H9 (cell line): Measurements from ENCODE around the gene FAM149A. TPM values are rescaled to one million over a fixed set of nuclear protein-coding genes. Genes with fewer than 3 reads are reported as not detected.

Experiments used
- DNase-seq: peaks from one replicate; pipeline ENCODE4 v3.0.0-alpha.2; 2017
- H2AFZ ChIP-seq: one replicate; pipeline ENCODE4 v1.6.1; 2013; ENCODE audit warnings: mild to moderate bottlenecking, low read length, control low read depth, moderate library complexity
- H2AK5ac ChIP-seq: 2 replicates; pipeline ENCODE4 v1.6.1; 2013; ENCODE audit warnings: low read length, control low read depth, mixed read lengths; ENCODE audit not compliant: insufficient read length
- H2BK120ac ChIP-seq: one replicate; pipeline ENCODE4 v1.6.1; 2013; ENCODE audit warnings: low read depth, mild to moderate bottlenecking, low read length, control low read depth, inconsistent platforms; ENCODE audit not compliant: poor library complexity, severe bottlenecking
- H2BK12ac ChIP-seq: 2 replicates; pipeline ENCODE4 v1.6.1; 2013; ENCODE audit warnings: low read length, control low read depth, mixed read lengths, low read depth; ENCODE audit not compliant: insufficient read length
- H2BK15ac ChIP-seq: 2 replicates; pipeline ENCODE4 v1.6.1; 2013; ENCODE audit warnings: low read depth, low read length, control low read depth
- H2BK20ac ChIP-seq: one replicate; pipeline ENCODE4 v1.6.1; 2013; ENCODE audit warnings: low read depth, mild to moderate bottlenecking, low read length, control low read depth, inconsistent platforms; ENCODE audit not compliant: poor library complexity, severe bottlenecking
- H2BK5ac ChIP-seq: 2 replicates; pipeline ENCODE4 v1.6.1; 2013; ENCODE audit warnings: low read length, control low read depth, mixed read lengths; ENCODE audit not compliant: insufficient read length
- H3K14ac ChIP-seq: 2 replicates; pipeline ENCODE4 v1.6.1; 2013; ENCODE audit warnings: low read length, control low read depth; ENCODE audit not compliant: insufficient read depth
- H3K18ac ChIP-seq: 2 replicates; pipeline ENCODE4 v1.6.1; 2013; ENCODE audit warnings: low read depth, mild to moderate bottlenecking, mixed read lengths, low read length, control low read depth; ENCODE audit not compliant: insufficient read length
- H3K23ac ChIP-seq: 2 replicates; pipeline ENCODE4 v1.6.1; 2013; ENCODE audit warnings: low read length, control low read depth, mixed read lengths, low read depth; ENCODE audit not compliant: insufficient read length
- H3K23me2 ChIP-seq: 2 replicates; pipeline ENCODE4 v1.6.1; 2013; ENCODE audit warnings: low read depth, mild to moderate bottlenecking, mixed read lengths, low read length, control low read depth; ENCODE audit not compliant: insufficient read length, poor library complexity, severe bottlenecking
- H3K27ac ChIP-seq: 2 replicates; pipeline ENCODE4 v1.5.1; 2013; ENCODE audit warnings: low read length, control low read depth, mixed read lengths, low read depth; ENCODE audit not compliant: insufficient read length
- H3K27me3 ChIP-seq: 2 replicates; pipeline ENCODE4 v1.6.1; 2013; ENCODE audit warnings: low read length, control low read depth, inconsistent platforms; ENCODE audit not compliant: insufficient read depth
- H3K4ac ChIP-seq: 2 replicates; pipeline ENCODE4 v1.6.1; 2013; ENCODE audit warnings: low read depth, mild to moderate bottlenecking, control low read depth, inconsistent platforms, low read length, moderate library complexity
- H3K4me1 ChIP-seq: 2 replicates; pipeline ENCODE4 v1.6.1; 2013; ENCODE audit warnings: low read length, control low read depth, inconsistent platforms; ENCODE audit not compliant: insufficient read depth
- H3K4me2 ChIP-seq: 2 replicates; pipeline ENCODE4 v1.6.1; 2013; ENCODE audit warnings: low read length, control low read depth, mixed read lengths; ENCODE audit not compliant: insufficient read length, insufficient read depth
- H3K56ac ChIP-seq: 2 replicates; pipeline ENCODE4 v1.6.1; 2013; ENCODE audit warnings: low read depth, mild to moderate bottlenecking, mixed read lengths, low read length, control low read depth; ENCODE audit not compliant: insufficient read length
- H3K79me1 ChIP-seq: 2 replicates; pipeline ENCODE4 v1.6.1; 2013; ENCODE audit warnings: low read depth, mild to moderate bottlenecking, moderate library complexity, low read length, control low read depth, inconsistent platforms; ENCODE audit not compliant: insufficient read depth, poor library complexity, severe bottlenecking
- H3K79me2 ChIP-seq: 2 replicates; pipeline ENCODE4 v1.6.1; 2013; ENCODE audit warnings: low read length, control low read depth, inconsistent platforms; ENCODE audit not compliant: insufficient read depth
- H3K9ac ChIP-seq: 2 replicates; pipeline ENCODE4 v1.6.1; 2013; ENCODE audit warnings: low read length, control low read depth, mixed read lengths; ENCODE audit not compliant: insufficient read length; ENCODE audit errors: extremely low read depth
- H3K9me3 ChIP-seq: one replicate; pipeline ENCODE4 v1.6.1; 2013; ENCODE audit warnings: low read depth, low read length, inconsistent platforms; ENCODE audit not compliant: control insufficient read depth
- H3T11ph ChIP-seq: one replicate; pipeline ENCODE4 v1.6.1; 2013; ENCODE audit warnings: mild to moderate bottlenecking, low read length, control low read depth, inconsistent platforms
- H4K20me1 ChIP-seq: one replicate; pipeline ENCODE4 v1.6.1; 2013; ENCODE audit not compliant: control insufficient read depth, insufficient read length, insufficient read depth
- H4K5ac ChIP-seq: 2 replicates; pipeline ENCODE4 v1.6.1; 2013; ENCODE audit warnings: low read depth, mild to moderate bottlenecking, mixed read lengths, low read length, control low read depth; ENCODE audit not compliant: insufficient read length
- H4K8ac ChIP-seq: replicated peaks from 2 replicates; pipeline ENCODE4 v1.6.1; 2013; ENCODE audit warnings: low read length, control low read depth, mixed read lengths, low read depth; ENCODE audit not compliant: insufficient read length
- H4K91ac ChIP-seq: 2 replicates; pipeline ENCODE4 v1.6.1; 2013; ENCODE audit warnings: low read depth, mild to moderate bottlenecking, moderate library complexity, mixed read lengths, low read length, control low read depth; ENCODE audit not compliant: insufficient read length
- H3K27ac Mint-ChIP-seq, 3 experiments: 2 replicates in 2 of 3; 3 replicates in 1 of 3; pipeline ENCODE4 v1.8.0; 2020 to 2021; ENCODE audit warnings: mixed read lengths in 3 of 3, mild to moderate bottlenecking in 1 of 3, moderate library complexity in 1 of 3
- H3K27me3 Mint-ChIP-seq: 2 replicates; pipeline ENCODE4 v1.8.0; 2021; ENCODE audit warnings: low read depth, mild to moderate bottlenecking, moderate library complexity, mixed read lengths
- H3K36me3 Mint-ChIP-seq, 3 experiments: 2 replicates in 2 of 3; 3 replicates in 1 of 3; pipeline ENCODE4 v1.8.0; 2020 to 2021; ENCODE audit warnings: low read depth in 3 of 3, mixed read lengths in 3 of 3; ENCODE audit not compliant: insufficient read depth in 1 of 3
- H3K4me1 Mint-ChIP-seq, 2 experiments: 2 replicates each; pipeline ENCODE4 v1.8.0; 2020; ENCODE audit warnings: mixed read lengths in 2 of 2
- H3K4me3 Mint-ChIP-seq, 2 experiments: 2 replicates in 1 of 2; 3 replicates in 1 of 2; pipeline ENCODE4 v1.8.0; 2020 to 2021; ENCODE audit warnings: mild to moderate bottlenecking in 2 of 2, mixed read lengths in 2 of 2, moderate library complexity in 1 of 2
- H3K9me3 Mint-ChIP-seq, 2 experiments: 2 replicates in 1 of 2; 3 replicates in 1 of 2; pipeline ENCODE4 v1.8.0; 2020; ENCODE audit warnings: mild to moderate bottlenecking in 2 of 2, mixed read lengths in 2 of 2, moderate library complexity in 1 of 2
- CTCF ChIP-seq: fragments of 200-600 bp; sonication (generic); conservative IDR thresholded peaks from 3 replicates; pipeline ENCODE4 v1.8.0; 2021; ENCODE audit warnings: antibody characterized with exemption, mild to moderate bottlenecking
- WGBS: extraction: QIAGEN DNeasy Blood & Tissue Kit; methylation state at CpG from one replicate; pipeline ENCODE4 v1.1.7; 2013; ENCODE audit warnings: missing lambda C conversion rate, low lambda C conversion rate, mixed read lengths; ENCODE audit not compliant: insufficient read length; ENCODE audit errors: extremely low coverage; 5-methylcytosine and 5-hydroxymethylcytosine counted together
- total RNA-seq: library from RNA; stranded (reverse); gene quantifications from 2 replicates; pipeline ENCODE4 v1.2.1, GENCODE V29; 2021

Gene FAM149A
- total RNA-seq, 1 experiment from 2014 or later: 5.9 TPM

GRCh38 chr4:186107947-186108346 is 3.4 kb downstream of the FAM149A start:
- Mint-ChIP-seq H3K36me3 (peaks cover 0 to 6% (median 6%) of the 10 kb centered on the region in 3 experiments; a peak in 3 of 7 replicates), H3K4me3 (no peak overlapping the region), H3K27me3 (peaks cover 37% of the 10 kb centered on the region), H3K27ac (peak overlapping the region in 1 of 3 experiments; percentile 63; a peak in 2 of 7 replicates), H3K4me1 (peaks cover 22 to 28% of the 10 kb centered on the region in 2 experiments), H3K9me3 (peaks cover 3 to 8% of the 10 kb centered on the region in 2 experiments; a peak in 4 of 5 replicates)
- Histone ChIP-seq H3K27ac (no peak overlapping the region), H3K18ac (no peak overlapping the region), H4K8ac (no peak overlapping the region), H3T11ph (no peak overlapping the region), H3K23me2 (peaks cover 12% of the 10 kb centered on the region), H2AK5ac (no peak overlapping the region), H4K20me1 (peaks cover 2% of the 10 kb centered on the region), H4K91ac (no peak overlapping the region), H3K4me2 (no peak overlapping the region), H2BK5ac (no peak overlapping the region), H3K79me1 (no peaks in the 10 kb centered on the region), H3K79me2 (no peaks in the 10 kb centered on the region), H3K4me1 (no peaks in the 10 kb centered on the region; the same call in 1 of the 2 replicates), H3K56ac (no peak overlapping the region), H3K23ac (no peak overlapping the region), H3K14ac (no peak overlapping the region), H3K4ac (no peak overlapping the region), H2BK20ac (no peak overlapping the region), H3K27me3 (no peaks in the 10 kb centered on the region; the same call in 1 of the 2 replicates), H3K9ac (no peak overlapping the region), H2BK120ac (no peak overlapping the region), H2BK15ac (no peak overlapping the region), H2AFZ (no peak overlapping the region), H3K9me3 (no peaks in the 10 kb centered on the region), H4K5ac (no peak overlapping the region), H2BK12ac (no peak overlapping the region)
- WGBS: no CpG with 5 or more reads among the region's 4 CpGs
- TF ChIP-seq CTCF: no peak
- no peak for DNase-seq
